GM12865 (cell line): Measurements from ENCODE around the gene CRISPLD2.
"Not testable (repeated sequence)": the region's sequence is repeated elsewhere in the genome, so short reads cannot be mapped to it uniquely, and the experiment has no call there.

Experiments used
- DNase-seq: peaks from one replicate; pipeline ENCODE4 v3.0.0; 2010; ENCODE audit warnings: low read depth
- H3K4me3 ChIP-seq: 2 replicates; pipeline ENCODE4 v1.5.1; 2011; ENCODE audit warnings: mild to moderate bottlenecking, low read depth, low read length, control low read depth
- CTCF ChIP-seq: IDR thresholded peaks from 2 replicates; pipeline ENCODE4 v1.5.1; 2011; ENCODE audit warnings: low read length, control low read depth, low read depth, inconsistent platforms; ENCODE audit not compliant: insufficient read depth; ENCODE audit errors: missing control alignments

CRISPLD2 gene

GRCh38 chr16:84850714-84851113 lies 30.9 kb downstream of the CRISPLD2 start:
- H3K4me3 ChIP-seq: no peak overlapping the region
- no peak for DNase-seq
- TF ChIP-seq CTCF: no peak

- H3K4me3 ChIP-seq: no peak overlapping the region
- no peak for DNase-seq
- no peak for TF ChIP-seq CTCF
Observed at GRCh38 chr16:84851192-84852127, 31.7 kb downstream of the CRISPLD2 start.

GRCh38 chr16:84853534-84853933 lies 33.7 kb downstream of the CRISPLD2 start:
- no peak for DNase-seq
- no peak for TF ChIP-seq CTCF
- H3K4me3 ChIP-seq: no peak overlapping the region

- no peak overlapping the region for H3K4me3 ChIP-seq
- DNase-seq: no peak
- TF ChIP-seq CTCF: no peak
Observed at GRCh38 chr16:84854759-84855158, 35.0 kb downstream of the CRISPLD2 start.

- not testable (repeated sequence) for H3K4me3 ChIP-seq, DNase-seq
Observed at GRCh38 chr16:84855435-84856202, 35.8 kb downstream of the CRISPLD2 start.

- not testable (repeated sequence) for H3K4me3 ChIP-seq, DNase-seq
Observed at GRCh38 chr16:84856203-84856581, 36.4 kb downstream of the CRISPLD2 start.

GRCh38 chr16:84856811-84857210 lies 37.0 kb downstream of the CRISPLD2 start:
- not testable (repeated sequence) for H3K4me3 ChIP-seq, DNase-seq

- DNase-seq: no peak
- H3K4me3 ChIP-seq: no peak overlapping the region
- no peak for TF ChIP-seq CTCF
Observed at GRCh38 chr16:84859681-84860080, 39.9 kb downstream of the CRISPLD2 start.
